GM23338 (cell line): Measurements from ENCODE around the gene MCC.

Source experiments
- CREB1 ChIP-seq: fragments of 250-450 bp; sonication (Bioruptor Pico); IDR thresholded peaks from 2 replicates; pipeline ENCODE4 v1.5.0; 2020; ENCODE audit warnings: low read depth, mild to moderate bottlenecking, moderate library complexity
- CTCF ChIP-seq, 2 experiments: fragments of 200-600 bp in 1 of 2; sonication (generic) in 1 of 2; conservative IDR thresholded peaks; 2 replicates each; pipeline versions ENCODE4 v1.5.1 to v1.6.1; 2016 to 2017; ENCODE audit warnings: antibody characterized with exemption in 2 of 2, low read depth in 2 of 2, mild to moderate bottlenecking in 2 of 2, moderate library complexity in 1 of 2
- EZH2 ChIP-seq: fragments of 200-600 bp; sonication (generic); IDR thresholded peaks from one replicate; pipeline ENCODE4 v1.8.0; 2017; ENCODE audit warnings: antibody characterized with exemption, mild to moderate bottlenecking, low read depth; ENCODE audit not compliant: unreplicated experiment
- EZH2phosphoT487 ChIP-seq: fragments of 200-600 bp; sonication (generic); IDR thresholded peaks from one replicate; pipeline ENCODE4 v1.8.1; 2018; ENCODE audit warnings: antibody characterized with exemption; ENCODE audit not compliant: unreplicated experiment
- JUNB ChIP-seq: IDR thresholded peaks from one replicate; pipeline ENCODE4 v1.6.1; 2016; ENCODE audit warnings: antibody characterized with exemption; ENCODE audit not compliant: unreplicated experiment
- NANOG ChIP-seq: IDR thresholded peaks from 2 replicates; pipeline ENCODE4 v1.6.1; 2016; ENCODE audit warnings: antibody characterized with exemption, borderline replicate concordance
- POLR2AphosphoS5 ChIP-seq: IDR thresholded peaks from 2 replicates; pipeline ENCODE4 v1.6.1; 2016; ENCODE audit warnings: antibody characterized with exemption, low read depth
- REST ChIP-seq: IDR thresholded peaks from one replicate; pipeline ENCODE4 v1.6.1; 2018; ENCODE audit warnings: antibody characterized with exemption; ENCODE audit not compliant: unreplicated experiment
- ZNF114 ChIP-seq: fragments of 250-450 bp; sonication (Bioruptor Pico); IDR thresholded peaks from 2 replicates; pipeline ENCODE4 v1.5.0; 2020; ENCODE audit warnings: mild to moderate bottlenecking, moderate library complexity
- ZNF331 ChIP-seq: fragments of 250-450 bp; sonication (Bioruptor Pico); IDR thresholded peaks from 2 replicates; pipeline ENCODE4 v1.5.0; 2020; ENCODE audit warnings: low read depth, mild to moderate bottlenecking, moderate library complexity
- TF ChIP-seq, protein P1 (sequence below): IDR thresholded peaks from 2 replicates; pipeline ENCODE4 v1.6.1; 2016; ENCODE audit warnings: antibody characterized with exemption

DNA sequence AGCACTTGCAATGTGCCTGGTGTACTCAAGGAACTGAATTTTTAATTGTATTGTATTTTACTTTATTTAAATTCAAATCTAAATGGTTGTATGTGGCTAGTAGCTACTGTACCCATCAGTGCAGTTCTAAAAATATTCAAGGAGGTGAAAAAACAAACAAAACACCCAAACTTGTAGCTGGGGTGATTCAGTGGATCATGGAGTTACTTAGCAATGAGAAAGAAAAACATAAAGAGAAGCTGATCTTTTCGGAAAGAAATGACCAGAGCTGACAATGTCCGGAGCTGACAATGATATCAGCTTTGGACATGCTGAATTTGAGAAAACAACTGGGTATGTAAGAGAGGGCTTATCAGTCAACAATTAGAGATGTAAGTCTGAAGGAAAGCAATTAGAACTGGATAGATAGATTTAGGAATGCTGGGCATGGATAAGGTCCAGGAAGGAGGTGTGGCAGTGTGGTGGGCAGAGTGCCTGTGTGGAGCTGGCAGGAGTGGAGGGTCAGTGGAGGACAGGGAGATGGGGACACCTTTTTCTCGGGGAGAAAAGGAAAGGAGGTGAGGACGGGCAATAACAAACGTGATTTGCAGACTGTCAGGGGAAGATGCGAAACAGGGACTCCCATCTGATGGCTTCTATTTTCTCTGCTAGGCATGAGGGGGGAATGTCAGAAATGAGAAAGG, 398.5 kb downstream of the MCC start:
- no peak for TF ChIP-seq CTCF (conservative IDR thresholded peaks at IDR 0.05; ENCODE audit: low read depth in 2 of 2)
- no peak for TF ChIP-seq POLR2AphosphoS5
- no peak for TF ChIP-seq JUNB
- no peak for TF ChIP-seq EZH2
- no peak for TF ChIP-seq REST
- no peak for TF ChIP-seq EZH2phosphoT487
- TF ChIP-seq CREB1 (CRISPR knock-in tag) = no peak
- no peak for TF ChIP-seq NANOG
- TF ChIP-seq, protein P1, sequence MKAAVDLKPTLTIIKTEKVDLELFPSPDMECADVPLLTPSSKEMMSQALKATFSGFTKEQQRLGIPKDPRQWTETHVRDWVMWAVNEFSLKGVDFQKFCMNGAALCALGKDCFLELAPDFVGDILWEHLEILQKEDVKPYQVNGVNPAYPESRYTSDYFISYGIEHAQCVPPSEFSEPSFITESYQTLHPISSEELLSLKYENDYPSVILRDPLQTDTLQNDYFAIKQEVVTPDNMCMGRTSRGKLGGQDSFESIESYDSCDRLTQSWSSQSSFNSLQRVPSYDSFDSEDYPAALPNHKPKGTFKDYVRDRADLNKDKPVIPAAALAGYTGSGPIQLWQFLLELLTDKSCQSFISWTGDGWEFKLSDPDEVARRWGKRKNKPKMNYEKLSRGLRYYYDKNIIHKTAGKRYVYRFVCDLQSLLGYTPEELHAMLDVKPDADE = no peak
- TF ChIP-seq ZNF331 (CRISPR knock-in tag) = no peak
- no peak for TF ChIP-seq ZNF114 (CRISPR knock-in tag)
